ENCODE data around the gene ENKUR.

ENKUR gene

GRCh38 chr10:24991298-24991697, 24.7 kb downstream of the ENKUR start:
- TF ChIP-seq CTCF (IDR thresholded peaks at IDR 0.05; ENCODE audit: insufficient read depth, low read depth, low read length, missing control alignments) = no peak

DNA sequence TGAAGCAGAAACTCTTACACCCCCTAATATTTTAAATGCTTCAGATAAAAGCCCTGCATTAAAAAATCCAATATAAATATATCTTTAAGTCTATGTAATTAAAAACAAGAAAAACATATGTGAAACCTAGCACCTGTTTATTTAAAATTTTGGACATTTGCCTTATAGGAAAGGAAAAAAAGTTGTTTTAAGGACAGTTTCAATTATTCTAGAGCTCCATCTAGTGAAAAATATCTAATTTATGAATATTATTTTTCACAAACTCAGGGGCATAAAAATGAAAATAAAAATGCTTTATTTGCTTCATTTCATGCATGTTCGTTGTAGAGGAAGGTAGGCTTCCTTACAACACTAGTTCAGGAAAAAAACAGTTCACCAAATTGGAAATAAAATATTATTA, 26.1 kb downstream of the ENKUR start:
- no peak for DNase-seq (ENCODE audit: low read depth)

More at GRCh38 chr10:24991298-24991697, 24.7 kb downstream of the ENKUR start:
- H3K4me3 ChIP-seq (ENCODE audit: low read depth, low read length) = no peak overlapping the region
- DNase-seq (ENCODE audit: low read depth) = no peak

DNA sequence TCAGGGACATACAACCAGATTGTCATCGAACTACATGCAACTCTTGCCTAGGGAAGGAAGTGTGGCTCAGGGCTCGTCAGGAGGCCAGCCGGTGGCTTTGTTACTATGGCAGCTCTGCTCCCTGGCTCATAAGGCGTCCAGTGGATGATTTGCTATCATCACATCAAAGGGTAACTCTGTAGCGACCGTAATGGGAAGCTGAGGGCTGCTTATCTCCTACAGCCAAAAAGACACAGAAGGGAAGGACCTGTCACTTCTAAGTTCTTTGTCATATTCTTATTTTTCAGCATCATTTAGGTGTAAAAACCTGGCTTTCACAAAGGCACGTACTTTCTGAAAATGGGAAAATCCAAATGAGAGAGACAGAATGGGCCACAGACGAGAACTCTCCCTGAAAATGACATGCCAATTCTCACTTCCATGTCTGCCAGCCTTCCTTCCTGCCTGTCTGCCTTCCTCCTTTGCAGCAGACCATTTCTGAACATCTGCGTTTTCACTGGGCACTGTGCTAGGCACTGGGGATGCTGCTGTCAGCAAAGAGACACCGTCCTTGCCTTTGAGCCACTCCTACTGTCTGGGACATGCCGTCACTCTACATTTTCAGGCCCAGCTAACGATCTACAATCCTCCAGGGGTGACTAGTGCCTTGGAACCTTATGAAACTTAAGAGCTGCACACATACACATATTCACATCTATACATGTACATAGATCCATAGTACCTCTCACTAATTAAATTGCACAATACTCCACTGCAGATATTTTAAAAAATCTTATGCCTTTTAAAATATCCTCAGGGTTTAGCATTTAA, 26.9 kb downstream of the ENKUR start:
- TF ChIP-seq CTCF (IDR thresholded peaks at IDR 0.05; ENCODE audit: insufficient read depth, low read depth, low read length, missing control alignments) = no peak
- no peak for DNase-seq (ENCODE audit: low read depth)
- no peak overlapping the region for H3K4me3 ChIP-seq (ENCODE audit: low read depth, low read length)

More for the DNA sequence above, 26.1 kb downstream of the ENKUR start:
- TF ChIP-seq CTCF (IDR thresholded peaks at IDR 0.05; ENCODE audit: insufficient read depth, low read depth, low read length, missing control alignments) = no peak
- no peak overlapping the region for H3K4me3 ChIP-seq (ENCODE audit: low read depth, low read length)

DNA sequence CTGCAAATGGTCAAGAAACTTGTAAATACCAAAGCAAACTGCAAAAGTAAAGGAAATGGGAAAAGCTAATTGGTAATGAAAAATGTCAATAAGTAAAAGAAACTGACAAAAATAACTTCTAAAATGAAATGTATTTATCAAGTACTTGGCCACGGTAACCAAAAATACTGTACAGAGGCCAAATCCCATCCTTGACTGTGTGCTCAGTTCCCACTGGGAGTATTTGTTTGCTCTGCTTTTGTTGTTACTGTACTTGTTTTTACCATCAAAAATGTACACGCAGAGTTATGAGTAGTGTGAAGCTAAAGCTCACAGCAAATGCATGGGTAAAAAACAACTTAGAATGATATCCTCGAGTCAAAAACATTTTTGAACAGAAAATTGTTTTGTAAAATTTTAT, 31.1 kb downstream of the ENKUR start:
- no peak for TF ChIP-seq CTCF (IDR thresholded peaks at IDR 0.05; ENCODE audit: insufficient read depth, low read depth, low read length, missing control alignments)
- H3K4me3 ChIP-seq (ENCODE audit: low read depth, low read length) = no peak overlapping the region
- DNase-seq (ENCODE audit: low read depth) = no peak

DNA sequence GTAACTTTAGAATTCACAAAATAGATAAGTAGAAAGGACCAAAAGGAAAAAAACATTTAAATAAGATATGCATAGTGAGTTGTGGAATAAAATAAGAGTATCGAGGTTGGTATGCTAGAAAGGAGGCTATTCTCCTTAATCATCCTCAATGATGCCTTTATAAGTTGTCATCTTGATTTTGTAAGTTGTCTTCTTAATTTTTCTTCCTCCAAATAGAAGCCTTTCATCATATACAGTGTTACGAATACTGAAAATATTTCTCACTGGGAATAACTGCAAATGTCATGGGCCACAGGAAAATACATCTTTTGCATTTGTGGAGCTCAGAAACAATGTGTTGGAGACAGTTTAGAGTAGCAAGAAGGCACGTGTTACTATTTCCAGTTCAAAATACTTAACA, 32.0 kb downstream of the ENKUR start:
- no peak for DNase-seq (ENCODE audit: low read depth)
- TF ChIP-seq CTCF (IDR thresholded peaks at IDR 0.05; ENCODE audit: insufficient read depth, low read depth, low read length, missing control alignments) = no peak
- H3K4me3 ChIP-seq (ENCODE audit: low read depth, low read length) = no peak overlapping the region

- DNase-seq (ENCODE audit: low read depth) = no peak
- H3K4me3 ChIP-seq (ENCODE audit: low read depth, low read length) = no peak overlapping the region
- TF ChIP-seq CTCF (IDR thresholded peaks at IDR 0.05; ENCODE audit: insufficient read depth, low read depth, low read length, missing control alignments) = no peak
Observed at GRCh38 chr10:24983130-24983529, 32.8 kb downstream of the ENKUR start.

Data from GM12865 (cell line).